Testis (tissue), 3 donors: ENCODE results near the gene GPR162. TPM values are rescaled to one million over a fixed set of nuclear protein-coding genes. Genes with fewer than 3 reads are reported as not detected.

Source experiments
- DNase-seq: peaks from one replicate; pipeline ENCODE4 v3.0.0-alpha.2; 2019
- H3K27ac ChIP-seq, 2 donors: fragments of 200-600 bp; sonication (generic); one replicate each; pipeline ENCODE4 v1.5.1; 2019
- H3K27me3 ChIP-seq: fragments of 200-600 bp; sonication (generic); one replicate; pipeline ENCODE4 v1.5.1; 2019
- H3K36me3 ChIP-seq: fragments of 200-600 bp; sonication (generic); one replicate; pipeline ENCODE4 v1.5.1; 2017; ENCODE audit warnings: low read depth; ENCODE audit errors: missing control alignments
- H3K4me1 ChIP-seq: fragments of 200-600 bp; sonication (generic); one replicate; pipeline ENCODE4 v1.5.1; 2019
- H3K4me3 ChIP-seq, 2 donors: fragments of 200-600 bp; sonication (generic); one replicate each; pipeline ENCODE4 v1.5.1; 2017 to 2019
- H3K9me3 ChIP-seq: fragments of 200-600 bp; sonication (generic); one replicate; pipeline ENCODE4 v1.5.1; 2017
- POLR2A ChIP-seq: fragments of 450-650 bp; IDR thresholded peaks from one replicate; pipeline ENCODE4 v1.6.1; 2017; ENCODE audit warnings: antibody characterized with exemption, mild to moderate bottlenecking, moderate library complexity
- WGBS, 2 donors: methylation state at CpG; one replicate each; pipeline ENCODE4 v1.1.5; 2018; 5-methylcytosine and 5-hydroxymethylcytosine counted together
- intact Hi-C: fragments of 100-400 bp; cut with DNase I; formaldehyde crosslinking; loops from one replicate; pipeline ENCODE4 v1.15.1; 2023; ENCODE audit warnings: low total_unique reads
- polyA plus RNA-seq: library from polyadenylated mRNA; stranded (reverse); fragments of 350-450 nt; fragmentation: Illumina TruSeq; extraction: RNeasy Lipid Tissue Mini Kit (QIAGEN cat#74804); gene quantifications from one replicate; pipeline ENCODE4 v1.2.3, GENCODE V29; 2014; ENCODE audit warnings: low read depth, low replicate concordance; ENCODE audit not compliant: insufficient read depth
- total RNA-seq, 2 donors: library from RNA; depleted of rRNA; stranded (reverse); fragments of >200 nt; gene quantifications; one replicate each; pipeline ENCODE4 v1.2.3, GENCODE V29; 2016
- TF ChIP-seq, protein P1 (sequence below), 3 experiments: fragments of 450-650 bp in 2 of 3; fragments of 200-600 bp in 1 of 3; sonication (generic) in 1 of 3; IDR thresholded peaks; one replicate each; pipeline ENCODE4 v1.5.1; 2016 to 2019; ENCODE audit warnings: antibody characterized with exemption in 3 of 3, mild to moderate bottlenecking in 2 of 3, moderate library complexity in 1 of 3

Gene GPR162
- total and polyA plus RNA-seq, 3 donors from 2014 or later = 0.94 to 2.2 (median 1.8) TPM

DNA sequence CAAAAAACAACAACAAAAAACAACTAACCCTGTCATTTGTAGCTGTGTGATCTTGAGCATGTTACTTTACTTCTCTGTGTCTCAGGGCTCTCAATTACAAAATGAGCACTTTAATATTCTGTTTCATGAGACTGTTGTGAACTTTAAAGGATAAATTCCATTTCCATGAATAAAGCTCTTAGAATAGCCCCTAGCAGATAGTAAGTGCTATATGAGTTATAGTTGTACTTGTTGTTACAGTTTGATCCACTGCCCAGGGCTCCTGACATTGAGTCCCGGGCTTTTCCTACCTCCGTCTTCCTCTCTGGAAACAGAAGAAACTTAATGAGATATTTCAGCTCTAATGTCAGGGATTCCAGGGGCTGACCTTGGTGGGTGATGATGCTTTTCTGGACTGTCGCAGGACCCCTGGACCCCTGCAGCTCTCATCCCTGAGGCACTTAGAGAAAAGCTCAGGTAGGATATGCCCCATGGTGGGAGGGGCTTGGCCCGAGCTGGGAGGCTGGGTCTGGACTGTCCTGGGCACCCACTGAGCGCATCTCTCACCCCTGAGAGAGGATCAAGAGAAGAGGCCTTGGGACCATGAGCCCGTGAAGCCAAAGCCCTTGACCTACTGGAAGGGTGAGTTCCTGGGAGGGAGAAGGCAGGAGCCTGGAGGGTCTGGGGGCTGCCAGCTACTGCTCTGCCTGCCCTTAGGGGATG lies 11.7 kb downstream of the GPR162 start:
- Histone ChIP-seq H3K27me3 (no peaks in the 10 kb centered on the region), H3K27ac (no peak overlapping the region), H3K4me3 (no peak overlapping the region), H3K36me3 (no peaks in the 10 kb centered on the region), H3K4me1 (no peaks in the 10 kb centered on the region), H3K9me3 (no peaks in the 10 kb centered on the region)
- intact Hi-C loops = no loop called here
- DNase-seq = no peak
- WGBS, 2 donors = 46 to 56% methylated on average over 4 to 6 of the region's 6 CpGs
- no peak for TF ChIP-seq POLR2A
- TF ChIP-seq, protein P1, sequence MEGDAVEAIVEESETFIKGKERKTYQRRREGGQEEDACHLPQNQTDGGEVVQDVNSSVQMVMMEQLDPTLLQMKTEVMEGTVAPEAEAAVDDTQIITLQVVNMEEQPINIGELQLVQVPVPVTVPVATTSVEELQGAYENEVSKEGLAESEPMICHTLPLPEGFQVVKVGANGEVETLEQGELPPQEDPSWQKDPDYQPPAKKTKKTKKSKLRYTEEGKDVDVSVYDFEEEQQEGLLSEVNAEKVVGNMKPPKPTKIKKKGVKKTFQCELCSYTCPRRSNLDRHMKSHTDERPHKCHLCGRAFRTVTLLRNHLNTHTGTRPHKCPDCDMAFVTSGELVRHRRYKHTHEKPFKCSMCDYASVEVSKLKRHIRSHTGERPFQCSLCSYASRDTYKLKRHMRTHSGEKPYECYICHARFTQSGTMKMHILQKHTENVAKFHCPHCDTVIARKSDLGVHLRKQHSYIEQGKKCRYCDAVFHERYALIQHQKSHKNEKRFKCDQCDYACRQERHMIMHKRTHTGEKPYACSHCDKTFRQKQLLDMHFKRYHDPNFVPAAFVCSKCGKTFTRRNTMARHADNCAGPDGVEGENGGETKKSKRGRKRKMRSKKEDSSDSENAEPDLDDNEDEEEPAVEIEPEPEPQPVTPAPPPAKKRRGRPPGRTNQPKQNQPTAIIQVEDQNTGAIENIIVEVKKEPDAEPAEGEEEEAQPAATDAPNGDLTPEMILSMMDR (IDR thresholded peaks at IDR 0.05) = no peak

DNA sequence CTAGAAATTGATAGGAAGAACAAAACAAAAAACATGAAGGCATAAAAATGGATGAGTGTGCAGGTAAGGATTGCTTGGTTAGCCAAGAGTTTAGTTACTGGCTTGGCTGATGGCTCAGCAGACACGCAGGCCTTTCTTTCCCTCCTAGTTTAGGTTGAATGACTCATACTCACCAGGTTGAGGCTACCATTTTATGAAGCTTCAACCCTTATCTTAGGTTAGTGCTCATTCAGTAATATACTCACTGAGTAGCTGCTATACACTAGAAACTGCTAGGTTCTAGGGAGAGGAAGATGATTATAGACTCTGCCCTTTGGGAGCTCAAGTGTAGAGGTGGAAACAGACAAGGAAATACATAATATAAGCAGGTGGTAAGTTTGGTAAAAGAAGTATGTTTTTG lies 12.6 kb downstream of the GPR162 start:
- no peak overlapping the region for H3K4me3 ChIP-seq
- H3K9me3 ChIP-seq = no peaks in the 10 kb centered on the region
- H3K36me3 ChIP-seq = no peaks in the 10 kb centered on the region
- TF ChIP-seq, protein P1 (IDR thresholded peaks at IDR 0.05) = no peak
- no peak for TF ChIP-seq POLR2A
- WGBS, 2 donors = 93 to 100% methylated on average over 1 of the region's 1 CpG
- no peaks in the 10 kb centered on the region for H3K27me3 ChIP-seq
- H3K4me1 ChIP-seq = no peaks in the 10 kb centered on the region
- intact Hi-C loops = no loop called here
- H3K27ac ChIP-seq = no peak overlapping the region
- DNase-seq = no peak

GRCh38 chr12:6834873-6835272 lies 13.3 kb downstream of the GPR162 start:
- Histone ChIP-seq H3K36me3 (no peaks in the 10 kb centered on the region), H3K27me3 (no peaks in the 10 kb centered on the region), H3K27ac (no peak overlapping the region), H3K4me1 (no peaks in the 10 kb centered on the region), H3K4me3 (no peak overlapping the region), H3K9me3 (no peaks in the 10 kb centered on the region)
- intact Hi-C loops = no loop called here
- no peak for TF ChIP-seq POLR2A
- TF ChIP-seq, protein P1 (IDR thresholded peaks at IDR 0.05) = no peak
- no peak for DNase-seq
- 85 to 87% methylated on average over 5 of the region's 5 CpGs for WGBS, 2 donors

DNA sequence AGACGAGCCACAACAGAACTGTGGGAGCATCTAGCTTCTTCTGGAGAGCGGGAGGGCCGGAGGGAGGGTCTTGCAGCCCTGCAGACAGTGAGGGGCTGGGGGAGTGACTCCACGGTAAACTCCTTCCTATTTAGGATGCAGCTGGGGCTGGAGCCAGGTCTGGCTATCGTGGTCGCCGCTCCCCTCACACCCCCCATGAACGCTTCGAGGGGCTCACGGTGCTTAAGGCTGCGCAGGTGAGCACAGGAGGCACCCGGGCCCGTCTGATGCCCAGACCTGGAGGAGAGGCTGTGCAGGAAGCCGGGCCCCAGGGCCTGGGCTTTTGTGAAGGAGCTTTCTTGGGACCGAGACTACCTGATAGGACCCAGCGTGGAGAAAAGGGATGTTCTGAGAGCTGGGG lies 15.2 kb downstream of the GPR162 start:
- 79 to 88% methylated on average over 6 to 16 of the region's 16 CpGs for WGBS, 2 donors
- TF ChIP-seq POLR2A = no peak
- TF ChIP-seq, protein P1 (IDR thresholded peaks at IDR 0.05) = no peak
- Histone ChIP-seq H3K9me3 (no peaks in the 10 kb centered on the region), H3K36me3 (no peaks in the 10 kb centered on the region), H3K4me1 (no peaks in the 10 kb centered on the region), H3K27me3 (no peaks in the 10 kb centered on the region), H3K4me3 (no peak overlapping the region), H3K27ac (no peak overlapping the region)
- intact Hi-C loops = no loop called here
- DNase-seq = no peak
